Measurements from ENCODE around the gene CNTNAP5. TPM values are rescaled to one million over a fixed set of nuclear protein-coding genes. Genes with fewer than 3 reads are reported as not detected.

The CNTNAP5 gene
- total and polyA plus RNA-seq, 2 of the 4 experiments (the other 2 are of a cell fraction), result not detected

DNA sequence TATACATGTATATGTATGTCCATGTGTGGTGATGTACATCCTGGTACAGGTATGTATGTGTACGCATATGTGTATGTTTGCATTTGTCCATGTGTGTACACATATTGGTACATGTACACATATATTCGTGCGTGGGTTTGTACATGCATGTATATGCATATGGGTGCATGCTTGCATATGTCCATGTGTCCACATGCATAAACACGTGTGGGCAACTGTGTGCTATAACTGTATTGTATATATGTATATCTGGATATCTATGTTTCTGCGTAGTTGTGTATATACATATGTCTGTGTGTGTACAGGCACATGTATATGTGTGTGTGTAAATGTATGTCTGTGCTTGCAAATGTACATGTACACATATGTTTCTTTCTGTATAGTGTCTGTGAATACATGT is 858.5 kb downstream of the CNTNAP5 start:
- 90% methylated on average over 4 of the region's 5 CpGs; no CpG with 5 or more reads in 1 of the 2 experiments for WGBS, 2 experiments (ENCODE audit: extremely low coverage in 2 of 2, insufficient read length in 1 of 2)
- no peak overlapping the region for H2AK9ac ChIP-seq (replicated peaks; ENCODE audit: low read depth, low read length, poor library complexity)
- dilution Hi-C loops (cut with HindIII; ENCODE audit: low sequenced_read_pairs, unreplicated experiment), result no loop called here

More for the DNA sequence above, 858.5 kb downstream of the CNTNAP5 start:
- Histone ChIP-seq H2AK5ac (ENCODE audit: low read depth, low read length) (no peak overlapping the region), H3K9ac (ENCODE audit: low read depth, low read length) (no peak overlapping the region), H3K56ac (ENCODE audit: extremely low read depth, insufficient read depth, low read length) (no peak overlapping the region), H3K27ac (ENCODE audit: insufficient read depth, low read length) (no peak overlapping the region), H3K9me1 (ENCODE audit: insufficient read depth, low read length) (no peaks in the 10 kb centered on the region), H4K8ac (ENCODE audit: low read depth in 2 of 2, low read length in 2 of 2) (no peak overlapping the region), H3K9me3 (ENCODE audit: control insufficient read depth, insufficient read depth, low read length) (no peaks in the 10 kb centered on the region), H2BK120ac (ENCODE audit: low read depth, low read length) (no peak overlapping the region), H3K4me3 (ENCODE audit: insufficient read depth, low read depth, low read length) (no peak overlapping the region), H2BK5ac (ENCODE audit: low read depth, low read length, poor library complexity, severe bottlenecking) (no peak overlapping the region), H3K18ac (ENCODE audit: low read depth, low read length) (no peak overlapping the region), H2AFZ (replicated peaks; ENCODE audit: low read length, poor library complexity) (no peak overlapping the region), H3K4me1 (ENCODE audit: control insufficient read depth, insufficient read depth, low read length) (no peaks in the 10 kb centered on the region), H4K20me1 (ENCODE audit: insufficient read depth, low read length) (no peaks in the 10 kb centered on the region), H3K4ac (ENCODE audit: low read depth, low read length) (no peak overlapping the region), H2BK20ac (ENCODE audit: low read depth, low read length) (no peak overlapping the region), H4K91ac (ENCODE audit: insufficient read depth, low read depth, low read length) (no peak overlapping the region), H3K14ac (replicated peaks; ENCODE audit: low read depth, low read length) (no peak overlapping the region), H4K5ac (ENCODE audit: low read depth, low read length) (no peak overlapping the region), H3K27me3 (ENCODE audit: control insufficient read depth, insufficient read depth, low read length) (no peaks in the 10 kb centered on the region), H3K36me3 (ENCODE audit: control insufficient read depth, insufficient read depth, low read length) (no peaks in the 10 kb centered on the region), H3K23ac (ENCODE audit: low read depth, low read length) (no peak overlapping the region), H3K4me2 (ENCODE audit: low read depth, low read length) (no peak overlapping the region), H3K79me1 (ENCODE audit: low read depth in 1 of 2, low read length in 2 of 2) (no peaks in the 10 kb centered on the region), H2BK15ac (ENCODE audit: low read depth, low read length) (no peak overlapping the region)
- no TSS peak for BruUV-seq (replicated peaks)
- POLR2A ChIA-PET (ENCODE audit: unreplicated experiment), result interaction anchor here (0.5 kb wide), 1 partner anchor 351 kb away, joined by 3 read pairs; no protein-coding TSS in a partner anchor
- ATAC-seq (ENCODE audit: low read depth) (no peak), DNase-seq (no peak)
- intact Hi-C loops (cut with micrococcal nuclease), result no loop called here
- CTCF ChIA-PET, result no interaction called here
- TF ChIP-seq NFE2L2 (IDR thresholded peaks at IDR 0.05; ENCODE audit: low read depth, low read length) (no peak), ELK1 (IDR thresholded peaks at IDR 0.05; ENCODE audit: borderline replicate concordance, low read depth, low read length) (no peak), RAD21 (IDR thresholded peaks at IDR 0.05; ENCODE audit: low read length) (no peak), MXI1 (IDR thresholded peaks at IDR 0.05; ENCODE audit: borderline replicate concordance, low read depth, low read length) (no peak), CEBPB (IDR thresholded peaks at IDR 0.05; ENCODE audit: low read depth, low read length) (no peak), MAFK (IDR thresholded peaks at IDR 0.05; ENCODE audit: low read depth, low read length) (no peak), POLR2A (IDR thresholded peaks at IDR 0.05; ENCODE audit: low read depth, low read length) (no peak), CHD1 (IDR thresholded peaks at IDR 0.05; ENCODE audit: low read depth, low read length) (no peak), BHLHE40 (IDR thresholded peaks at IDR 0.05; ENCODE audit: low read depth, low read length) (no peak), RFX5 (IDR thresholded peaks at IDR 0.05; ENCODE audit: low read depth, low read length) (no peak), MAZ (IDR thresholded peaks at IDR 0.05; ENCODE audit: borderline replicate concordance, low read depth, low read length) (no peak)
- TF ChIP-seq, protein P1, sequence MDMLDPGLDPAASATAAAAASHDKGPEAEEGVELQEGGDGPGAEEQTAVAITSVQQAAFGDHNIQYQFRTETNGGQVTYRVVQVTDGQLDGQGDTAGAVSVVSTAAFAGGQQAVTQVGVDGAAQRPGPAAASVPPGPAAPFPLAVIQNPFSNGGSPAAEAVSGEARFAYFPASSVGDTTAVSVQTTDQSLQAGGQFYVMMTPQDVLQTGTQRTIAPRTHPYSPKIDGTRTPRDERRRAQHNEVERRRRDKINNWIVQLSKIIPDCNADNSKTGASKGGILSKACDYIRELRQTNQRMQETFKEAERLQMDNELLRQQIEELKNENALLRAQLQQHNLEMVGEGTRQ (IDR thresholded peaks at IDR 0.05; ENCODE audit: low read depth, low read length), result no peak
- in situ Hi-C loops (cut with MboI; ENCODE audit: low sequenced_read_pairs), result no loop called here

Measured in IMR-90 (cell line).